AG04450 (cell line): ENCODE results near the gene DYNC1I1. TPM values are rescaled to one million over a fixed set of nuclear protein-coding genes. Genes with fewer than 3 reads are reported as not detected.

Experiments
- CTCF ChIA-PET: fragments of 300-600, 350-600 bp; formaldehyde crosslinking; extraction: SDS; loops from one replicate; lab custom pipeline; 2022; ENCODE audit warnings: antibody characterized with exemption, inconsistent platforms; lab: Charles Lee
- POLR2A ChIA-PET: fragments of 350-600 bp; formaldehyde crosslinking; extraction: SDS; loops from one replicate; lab custom pipeline; 2021; ENCODE audit warnings: antibody characterized with exemption, inconsistent platforms; lab: Yijun Ruan, JAX
- DNase-seq: peaks from one replicate; pipeline ENCODE4 v3.0.0-alpha.2; 2011; ENCODE audit warnings: low read depth, low spot score
- H3K27ac ChIP-seq: one replicate; pipeline ENCODE4 v1.5.1; 2012; ENCODE audit warnings: low read depth, low read length, control low read depth
- H3K27me3 ChIP-seq: one replicate; pipeline ENCODE4 v1.6.0; 2012; ENCODE audit warnings: low read length; ENCODE audit not compliant: control insufficient read depth, insufficient read depth
- H3K4me3 ChIP-seq: 2 replicates; pipeline ENCODE4 v1.5.1; 2011; ENCODE audit warnings: mild to moderate bottlenecking, low read depth, low read length, control low read depth
- H3K9me3 ChIP-seq: 2 replicates; pipeline ENCODE4 v1.5.1; 2012; ENCODE audit warnings: low read length; ENCODE audit not compliant: control insufficient read depth, insufficient read depth
- CTCF ChIP-seq: IDR thresholded peaks from 2 replicates; pipeline ENCODE4 v1.5.1; 2011; ENCODE audit warnings: low read depth, low read length, control low read depth, inconsistent platforms
- polyA plus RNA-seq: library from polyadenylated mRNA; depleted of rRNA; stranded (reverse); fragments of >200 nt; gene quantifications from 2 replicates; pipeline ENCODE4 v1.2.3, GENCODE V29; 2011

DYNC1I1 gene
- polyA plus RNA-seq, 1 experiment, result 0.06 TPM

GRCh38 chr7:95919556-95919955 is 147.2 kb downstream of the DYNC1I1 start:
- Histone ChIP-seq H3K27ac (no peak overlapping the region), H3K27me3 (no peaks in the 10 kb centered on the region), H3K4me3 (no peak overlapping the region), H3K9me3 (no peaks in the 10 kb centered on the region)
- ChIA-PET CTCF (interaction anchor here (0.6 to 8.2 kb wide), 4 partner anchors 9 to 1145 kb away, joined by 3 to 156 read pairs (median 42); no protein-coding TSS in a partner anchor), POLR2A (no interaction called here)
- no peak for DNase-seq
- peak; percentile 27; the same call in 1 of the 2 replicates for TF ChIP-seq CTCF

- DNase-seq, result no peak
- POLR2A ChIA-PET, result no interaction called here
Measured at GRCh38 chr7:95921543-95921942, 149.2 kb downstream of the DYNC1I1 start.

GRCh38 chr7:95922191-95922590 is 149.8 kb downstream of the DYNC1I1 start:
- H3K9me3 ChIP-seq, result no peaks in the 10 kb centered on the region
- no peak overlapping the region for H3K27ac ChIP-seq
- no peak overlapping the region for H3K4me3 ChIP-seq
- no peak for DNase-seq
- H3K27me3 ChIP-seq, result no peaks in the 10 kb centered on the region
- ChIA-PET CTCF (interaction anchor here (1.9 kb wide), 1 partner anchor 1105 kb away, joined by 11 read pairs; no protein-coding TSS in a partner anchor), POLR2A (no interaction called here)
- no peak for TF ChIP-seq CTCF

More at GRCh38 chr7:95921543-95921942, 149.2 kb downstream of the DYNC1I1 start:
- CTCF ChIA-PET, result interaction anchor here (1.9 kb wide), 1 partner anchor 1106 kb away, joined by 11 read pairs; no protein-coding TSS in a partner anchor
- no peaks in the 10 kb centered on the region for H3K9me3 ChIP-seq
- H3K27ac ChIP-seq, result no peak overlapping the region
- H3K4me3 ChIP-seq, result no peak overlapping the region
- TF ChIP-seq CTCF, result no peak
- H3K27me3 ChIP-seq, result no peaks in the 10 kb centered on the region

- Histone ChIP-seq H3K27me3 (no peaks in the 10 kb centered on the region), H3K4me3 (no peak overlapping the region), H3K9me3 (no peaks in the 10 kb centered on the region), H3K27ac (no peak overlapping the region)
- POLR2A ChIA-PET, result no interaction called here
- TF ChIP-seq CTCF, result no peak
- no peak for DNase-seq
- CTCF ChIA-PET, result interaction anchor here (0.6 to 2.4 kb wide), 4 partner anchors 7 to 1102 kb away, joined by 3 to 23 read pairs (median 6); no protein-coding TSS in a partner anchor
Measured at GRCh38 chr7:95925236-95925635, 152.9 kb downstream of the DYNC1I1 start.

GRCh38 chr7:95925971-95926370 is 153.6 kb downstream of the DYNC1I1 start:
- no peak overlapping the region for H3K27ac ChIP-seq
- ChIA-PET CTCF (interaction anchor here (1.0 to 2.4 kb wide), 3 partner anchors 8 to 1102 kb away, joined by 3 to 23 read pairs (median 8); no protein-coding TSS in a partner anchor), POLR2A (no interaction called here)
- no peak for DNase-seq
- no peak overlapping the region for H3K4me3 ChIP-seq
- H3K27me3 ChIP-seq, result no peaks in the 10 kb centered on the region
- H3K9me3 ChIP-seq, result no peaks in the 10 kb centered on the region
- TF ChIP-seq CTCF, result no peak
